A673 (cell line): ENCODE results near the gene DNM1. TPM values are rescaled to one million over a fixed set of nuclear protein-coding genes. Genes with fewer than 3 reads are reported as not detected.

ENCODE experiments used
- BruUV-seq: library from RNA; stranded (reverse); fragments of 400-500 nt; replicated peaks from 2 replicates; lab custom pipeline; 2021; lab: Mats Ljungman, UMichigan
- CTCF ChIA-PET: fragments of 300-600 bp; sonication (Branson Sonifier 250); formaldehyde crosslinking; loops from one replicate; lab custom pipeline; 2022; ENCODE audit warnings: antibody characterized with exemption; lab: Charles Lee
- POLR2A ChIA-PET: fragments of 300-600 bp; sonication (Branson Sonifier 250); formaldehyde crosslinking; loops from one replicate; lab custom pipeline; 2022; ENCODE audit warnings: antibody characterized with exemption; ENCODE audit not compliant: low non-redundant PET; lab: Charles Lee
- DNase-seq: peaks from one replicate; pipeline ENCODE4 v3.0.0-alpha.2; 2015; ENCODE audit warnings: low spot score
- H3K27ac ChIP-seq: fragments of 200-600 bp; sonication (generic); 2 replicates; pipeline ENCODE4 v1.5.1; 2016; ENCODE audit warnings: mixed run types, low read depth, mild to moderate bottlenecking, mixed read lengths, antibody characterized with exemption, low read length; ENCODE audit not compliant: poor library complexity, severe bottlenecking
- H3K27me3 ChIP-seq: fragments of 200-600 bp; sonication (generic); replicated peaks from 2 replicates; pipeline ENCODE4 v1.6.1; 2017; ENCODE audit warnings: mixed run types, low read depth, mild to moderate bottlenecking, mixed read lengths, antibody characterized with exemption, low read length; ENCODE audit not compliant: insufficient read depth, poor library complexity
- H3K36me3 ChIP-seq: fragments of 200-600 bp; sonication (generic); 2 replicates; pipeline ENCODE4 v1.6.1; 2016; ENCODE audit warnings: mixed run types, mild to moderate bottlenecking, mixed read lengths, antibody characterized with exemption, low read length; ENCODE audit not compliant: insufficient read depth, poor library complexity, severe bottlenecking
- H3K4me1 ChIP-seq: fragments of 200-600 bp; sonication (generic); 2 replicates; pipeline ENCODE4 v1.6.1; 2017; ENCODE audit warnings: mixed run types, mild to moderate bottlenecking, mixed read lengths, antibody characterized with exemption, low read length; ENCODE audit not compliant: insufficient read depth, poor library complexity, severe bottlenecking
- H3K4me3 ChIP-seq: fragments of 200-600 bp; sonication (generic); 2 replicates; pipeline ENCODE4 v1.5.1; 2016; ENCODE audit warnings: low read depth, mixed run types, mild to moderate bottlenecking, mixed read lengths, low read length; ENCODE audit not compliant: poor library complexity, severe bottlenecking
- H3K9me3 ChIP-seq: fragments of 200-600 bp; sonication (generic); 2 replicates; pipeline ENCODE4 v1.6.1; 2016; ENCODE audit warnings: mixed run types, low read depth, mild to moderate bottlenecking, mixed read lengths, antibody characterized with exemption, low read length; ENCODE audit not compliant: poor library complexity, severe bottlenecking
- CTCF ChIP-seq: fragments of 300-800, 200-600 bp; sonication (generic); conservative IDR thresholded peaks from 2 replicates; pipeline ENCODE4 v1.5.1; 2017; ENCODE audit warnings: low read depth, mild to moderate bottlenecking, antibody characterized with exemption, low read length, moderate library complexity, mixed read lengths
- EZH2 ChIP-seq: fragments of 200-600 bp; sonication (generic); IDR thresholded peaks from 2 replicates; pipeline ENCODE4 v1.6.1; 2017; ENCODE audit warnings: borderline replicate concordance, low read depth, mild to moderate bottlenecking, mixed read lengths, antibody characterized with exemption, low read length; ENCODE audit not compliant: poor library complexity, severe bottlenecking
- intact Hi-C: fragments of 100-400 bp; cut with micrococcal nuclease; formaldehyde crosslinking; loops from one replicate; pipeline ENCODE4 v1.10.0; 2022; ENCODE audit not compliant: unreplicated experiment
- total RNA-seq: library from RNA; stranded (reverse); gene quantifications from 2 replicates; pipeline ENCODE4 v1.2.3, GENCODE V29; 2021

Gene DNM1
- total RNA-seq, 1 experiment from 2014 or later, result 7.6 TPM

- no TSS peak for BruUV-seq
- Histone ChIP-seq H3K4me3 (no peak overlapping the region), H3K36me3 (peaks cover 22% of the 10 kb centered on the region), H3K27me3 (no peaks in the 10 kb centered on the region), H3K9me3 (no peaks in the 10 kb centered on the region), H3K4me1 (no peaks in the 10 kb centered on the region), H3K27ac (no peak overlapping the region)
- intact Hi-C loops, result no loop called here
- no peak for DNase-seq
- TF ChIP-seq CTCF (no peak), EZH2 (no peak)
- ChIA-PET CTCF (no interaction called here), POLR2A (interaction anchor here (1.0 kb wide), 1 partner anchor 296 kb away, joined by 4 read pairs; no protein-coding TSS in a partner anchor)
Observed at GRCh38 chr9:128257907-128258306, 54.7 kb downstream of the DNM1 start.

- no peaks in the 10 kb centered on the region for H3K9me3 ChIP-seq
- POLR2A ChIA-PET, result interaction anchor here (1.0 kb wide), 1 partner anchor 295 kb away, joined by 4 read pairs; no protein-coding TSS in a partner anchor
- intact Hi-C loops, result no loop called here
- no peak for DNase-seq
- peaks cover 22% of the 10 kb centered on the region for H3K36me3 ChIP-seq
- CTCF ChIA-PET, result no interaction called here
- BruUV-seq, result no TSS peak
- H3K27me3 ChIP-seq, result no peaks in the 10 kb centered on the region
- TF ChIP-seq CTCF, result no peak
- TF ChIP-seq EZH2, result no peak
- H3K4me3 ChIP-seq, result no peak overlapping the region
- no peak overlapping the region for H3K27ac ChIP-seq
- H3K4me1 ChIP-seq, result no peaks in the 10 kb centered on the region
Observed at GRCh38 chr9:128258326-128258725, 55.1 kb downstream of the DNM1 start.

GRCh38 chr9:128259156-128259555, 56.0 kb downstream of the DNM1 start:
- intact Hi-C loops, result no loop called here

More at GRCh38 chr9:128259156-128259555, 56.0 kb downstream of the DNM1 start:
- H3K9me3 ChIP-seq, result no peaks in the 10 kb centered on the region
- H3K27me3 ChIP-seq, result no peaks in the 10 kb centered on the region
- no peak overlapping the region for H3K27ac ChIP-seq
- no peaks in the 10 kb centered on the region for H3K4me1 ChIP-seq
- no TSS peak for BruUV-seq
- no peak overlapping the region for H3K4me3 ChIP-seq
- ChIA-PET POLR2A (no interaction called here), CTCF (interaction anchor here (0.6 kb wide), 1 partner anchor 54 kb away, joined by 3 read pairs; no protein-coding TSS in a partner anchor)
- peaks cover 22% of the 10 kb centered on the region for H3K36me3 ChIP-seq
- DNase-seq, result no peak
- TF ChIP-seq EZH2 (no peak), CTCF (no peak)
